HG02938 (cell line): Measurements from ENCODE around the gene KCTD15.

ENCODE experiments used
- ATAC-seq: cut with Tn5 transposase; IDR thresholded peaks from one replicate; pipeline ENCODE4 v1.9.1; 2021; ENCODE audit warnings: mild to moderate bottlenecking, moderate library complexity; ENCODE audit not compliant: unreplicated experiment

The KCTD15 gene

GRCh38 chr19:33845498-33845897 is 48.8 kb downstream of the KCTD15 start:
- no peak for ATAC-seq

GRCh38 chr19:33849551-33850147 is 53.0 kb downstream of the KCTD15 start:
- ATAC-seq = no peak

GRCh38 chr19:33859016-33859415 is 62.3 kb downstream of the KCTD15 start:
- no peak for ATAC-seq

GRCh38 chr19:33860312-33861090 is 63.8 kb downstream of the KCTD15 start:
- no peak for ATAC-seq

- ATAC-seq = no peak
Measured at GRCh38 chr19:33861950-33862349, 65.3 kb downstream of the KCTD15 start.

- no peak for ATAC-seq
Measured at GRCh38 chr19:33862981-33863380, 66.3 kb downstream of the KCTD15 start.

GRCh38 chr19:33863436-33863835 is 66.8 kb downstream of the KCTD15 start:
- ATAC-seq = no peak

- ATAC-seq = no peak
Measured at GRCh38 chr19:33864311-33864850, 67.7 kb downstream of the KCTD15 start.

- ATAC-seq = no peak
Measured at GRCh38 chr19:33865306-33865705, 68.6 kb downstream of the KCTD15 start.
